Peyer's patch (tissue), 4 donors: Measurements from ENCODE around the gene PPP1CB. TPM values are rescaled to one million over a fixed set of nuclear protein-coding genes. Genes with fewer than 3 reads are reported as not detected.
A peak's percentile ranks its signal among the peaks of the same experiment; 100 is the strongest.
"Not testable (repeated sequence)": the region's sequence is repeated elsewhere in the genome, so short reads cannot be mapped to it uniquely, and the experiment has no call there.

Experiments
- DNase-seq, 3 donors: peaks; one replicate each; pipeline ENCODE4 v3.0.0-alpha.2; 2017 to 2019
- H3K27ac ChIP-seq, 4 donors: fragments of 200-600 bp; sonication (generic); one replicate each; pipeline ENCODE4 v1.5.1; 2016 to 2019
- H3K27me3 ChIP-seq, 2 donors: fragments of 200-600 bp; sonication (generic); one replicate each; pipeline ENCODE4 v1.5.1; 2019
- H3K36me3 ChIP-seq, 3 donors: fragments of 200-600 bp; sonication (generic); one replicate each; pipeline ENCODE4 v1.5.1; 2016 to 2019
- H3K4me1 ChIP-seq, 4 donors: fragments of 200-600 bp; sonication (generic); one replicate each; pipeline ENCODE4 v1.5.1; 2016 to 2019
- H3K4me3 ChIP-seq, 4 donors: fragments of 200-600 bp; sonication (generic); 1 replicate in 3 of 4; 2 replicates in 1 of 4; pipeline ENCODE4 v1.5.1; 2016 to 2019; ENCODE audit warnings: mild to moderate bottlenecking in 1 of 4
- H3K9me3 ChIP-seq, 4 donors: fragments of 200-600 bp; sonication (generic); one replicate each; pipeline ENCODE4 v1.5.1; 2016 to 2019; ENCODE audit warnings: mild to moderate bottlenecking in 1 of 4
- POLR2A ChIP-seq, 2 donors: fragments of 450-650 bp; IDR thresholded peaks; one replicate each; pipeline ENCODE4 v1.5.1; 2017; ENCODE audit warnings: antibody characterized with exemption in 2 of 2, mild to moderate bottlenecking in 2 of 2, moderate library complexity in 2 of 2
- total RNA-seq, 4 donors: library from RNA; depleted of rRNA; stranded (reverse); fragments of >200 nt; gene quantifications; one replicate each; pipeline ENCODE4 v1.1.0, GENCODE V29; 2016
- TF ChIP-seq, protein P1 (sequence below), 6 experiments: fragments of 450-650 bp in 4 of 6; fragments of 200-600 bp in 2 of 6; sonication (generic) in 1 of 6; IDR thresholded peaks; one replicate each; pipeline ENCODE4 v1.5.1; 2017 to 2019; ENCODE audit warnings: antibody characterized with exemption in 6 of 6, mild to moderate bottlenecking in 3 of 6, moderate library complexity in 1 of 6

Gene PPP1CB
- total RNA-seq, 4 donors from 2014 or later = 92.8 to 200 (median 123) TPM

GRCh38 chr2:28729698-28730097, 21.9 kb upstream of the PPP1CB start:
- H3K36me3 ChIP-seq = no peaks in the 10 kb centered on the region
- no peak overlapping the region for H3K4me3 ChIP-seq
- no peaks in the 10 kb centered on the region for H3K9me3 ChIP-seq
- no peak for TF ChIP-seq POLR2A (IDR thresholded peaks at IDR 0.05)
- TF ChIP-seq, protein P1, sequence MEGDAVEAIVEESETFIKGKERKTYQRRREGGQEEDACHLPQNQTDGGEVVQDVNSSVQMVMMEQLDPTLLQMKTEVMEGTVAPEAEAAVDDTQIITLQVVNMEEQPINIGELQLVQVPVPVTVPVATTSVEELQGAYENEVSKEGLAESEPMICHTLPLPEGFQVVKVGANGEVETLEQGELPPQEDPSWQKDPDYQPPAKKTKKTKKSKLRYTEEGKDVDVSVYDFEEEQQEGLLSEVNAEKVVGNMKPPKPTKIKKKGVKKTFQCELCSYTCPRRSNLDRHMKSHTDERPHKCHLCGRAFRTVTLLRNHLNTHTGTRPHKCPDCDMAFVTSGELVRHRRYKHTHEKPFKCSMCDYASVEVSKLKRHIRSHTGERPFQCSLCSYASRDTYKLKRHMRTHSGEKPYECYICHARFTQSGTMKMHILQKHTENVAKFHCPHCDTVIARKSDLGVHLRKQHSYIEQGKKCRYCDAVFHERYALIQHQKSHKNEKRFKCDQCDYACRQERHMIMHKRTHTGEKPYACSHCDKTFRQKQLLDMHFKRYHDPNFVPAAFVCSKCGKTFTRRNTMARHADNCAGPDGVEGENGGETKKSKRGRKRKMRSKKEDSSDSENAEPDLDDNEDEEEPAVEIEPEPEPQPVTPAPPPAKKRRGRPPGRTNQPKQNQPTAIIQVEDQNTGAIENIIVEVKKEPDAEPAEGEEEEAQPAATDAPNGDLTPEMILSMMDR (IDR thresholded peaks at IDR 0.05) = no peak
- DNase-seq = no peak
- H3K27me3 ChIP-seq = no peaks in the 10 kb centered on the region
- H3K4me1 ChIP-seq = no peaks in the 10 kb centered on the region
- no peak overlapping the region for H3K27ac ChIP-seq

- H3K36me3 ChIP-seq = no peaks in the 10 kb centered on the region
- no peaks in the 10 kb centered on the region for H3K9me3 ChIP-seq
- H3K27ac ChIP-seq = no peak overlapping the region
- no peak for DNase-seq
- TF ChIP-seq, protein P1 (IDR thresholded peaks at IDR 0.05) = no peak
- TF ChIP-seq POLR2A (IDR thresholded peaks at IDR 0.05) = no peak
- no peaks in the 10 kb centered on the region for H3K4me1 ChIP-seq
- H3K4me3 ChIP-seq = no peak overlapping the region
- H3K27me3 ChIP-seq = no peaks in the 10 kb centered on the region
These were observed 20.9 kb upstream of the PPP1CB start for GRCh38 chr2:28730641-28731146.

GRCh38 chr2:28735511-28735910, 16.1 kb upstream of the PPP1CB start:
- Histone ChIP-seq H3K36me3 (no peaks in the 10 kb centered on the region), H3K4me1 (no peaks in the 10 kb centered on the region), H3K9me3 (no peaks in the 10 kb centered on the region), H3K27ac (peak overlapping the region in 1 of 4 donors; percentile 38), H3K4me3 (no peak overlapping the region), H3K27me3 (no peaks in the 10 kb centered on the region)
- no peak for DNase-seq
- TF ChIP-seq, protein P1 (IDR thresholded peaks at IDR 0.05) = no peak
- no peak for TF ChIP-seq POLR2A (IDR thresholded peaks at IDR 0.05)

- Histone ChIP-seq H3K36me3 (no peaks in the 10 kb centered on the region), H3K4me3 (no peak overlapping the region), H3K27me3 (no peaks in the 10 kb centered on the region), H3K27ac (peak overlapping the region in 1 of 4 donors; percentile 38), H3K9me3 (no peaks in the 10 kb centered on the region), H3K4me1 (no peaks in the 10 kb centered on the region)
- peak in 1 of 3 donors; percentile 48 for DNase-seq
- no peak for TF ChIP-seq POLR2A (IDR thresholded peaks at IDR 0.05)
- TF ChIP-seq, protein P1 (IDR thresholded peaks at IDR 0.05) = no peak
These were observed 15.6 kb upstream of the PPP1CB start for GRCh38 chr2:28736034-28736433.

DNA sequence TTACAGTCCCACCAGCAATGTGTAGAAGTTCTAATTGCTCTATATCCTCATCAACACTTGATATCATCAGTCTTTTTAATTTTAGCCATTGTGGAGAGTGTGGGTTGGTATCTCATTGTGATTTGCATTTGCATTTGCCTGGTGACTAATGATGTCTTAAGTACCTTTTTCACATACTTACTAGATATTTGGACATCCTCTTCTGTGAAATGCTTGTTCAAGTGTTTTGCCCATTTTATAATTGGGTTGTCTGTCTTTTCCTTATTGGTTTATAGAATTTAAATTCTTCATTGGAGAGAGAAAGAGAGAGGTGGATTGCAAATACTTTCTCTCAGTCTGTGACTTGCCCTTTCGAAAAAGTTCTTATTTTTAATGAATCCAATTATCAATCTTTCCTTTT, 14.0 kb upstream of the PPP1CB start:
- Histone ChIP-seq H3K9me3 (no peaks in the 10 kb centered on the region), H3K4me3 (no peak overlapping the region), H3K4me1 (no peaks in the 10 kb centered on the region), H3K36me3 (no peaks in the 10 kb centered on the region), H3K27ac (no peak overlapping the region), H3K27me3 (no peaks in the 10 kb centered on the region)
- no peak for TF ChIP-seq POLR2A (IDR thresholded peaks at IDR 0.05)
- TF ChIP-seq, protein P1 (IDR thresholded peaks at IDR 0.05) = no peak
- DNase-seq = no peak

GRCh38 chr2:28742619-28743018, 9.0 kb upstream of the PPP1CB start:
- not testable (repeated sequence) for DNase-seq, H3K27me3 ChIP-seq, H3K27ac ChIP-seq, H3K9me3 ChIP-seq, H3K36me3 ChIP-seq, H3K4me1 ChIP-seq, H3K4me3 ChIP-seq
